D721Med (cell line): ENCODE measurements around the gene ISM1.

ENCODE experiments used
- DNase-seq: peaks from one replicate; pipeline ENCODE4 v3.0.0; 2011; ENCODE audit warnings: low spot score; ENCODE audit not compliant: insufficient read length
- FAIRE-seq: peaks from 2 replicates; lab custom pipeline; 2011; peaks lifted over from hg19 to GRCh38; lab: Jason Lieb, UNC
- TF ChIP-seq, protein P1 (sequence below): IDR thresholded peaks from 2 replicates; pipeline ENCODE4 v1.5.1; 2012; ENCODE audit warnings: mild to moderate bottlenecking, control low read depth; ENCODE audit not compliant: insufficient read depth; ENCODE audit errors: missing control alignments

Gene ISM1

DNA sequence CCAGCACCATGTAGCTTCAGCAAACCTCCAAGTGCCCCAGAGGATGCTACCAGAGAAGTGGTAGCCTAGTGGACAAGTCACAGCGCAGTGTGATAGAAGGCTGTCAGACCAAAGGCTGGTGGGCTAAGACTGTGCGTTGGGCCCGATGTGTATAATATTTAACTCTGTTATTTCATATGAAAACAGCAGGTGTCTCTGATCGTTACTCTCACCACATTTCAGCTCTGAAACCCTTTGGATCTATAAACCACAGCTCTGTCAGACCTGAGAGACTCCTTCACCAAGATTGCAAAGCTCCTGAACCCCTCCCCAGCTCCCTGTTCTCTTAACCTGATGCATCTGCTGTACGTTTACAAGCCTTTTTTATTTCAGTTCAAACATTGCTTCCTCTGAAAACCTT, 43.8 kb downstream of the ISM1 start:
- DNase-seq (no peak), FAIRE-seq (no peak)
- TF ChIP-seq, protein P1, sequence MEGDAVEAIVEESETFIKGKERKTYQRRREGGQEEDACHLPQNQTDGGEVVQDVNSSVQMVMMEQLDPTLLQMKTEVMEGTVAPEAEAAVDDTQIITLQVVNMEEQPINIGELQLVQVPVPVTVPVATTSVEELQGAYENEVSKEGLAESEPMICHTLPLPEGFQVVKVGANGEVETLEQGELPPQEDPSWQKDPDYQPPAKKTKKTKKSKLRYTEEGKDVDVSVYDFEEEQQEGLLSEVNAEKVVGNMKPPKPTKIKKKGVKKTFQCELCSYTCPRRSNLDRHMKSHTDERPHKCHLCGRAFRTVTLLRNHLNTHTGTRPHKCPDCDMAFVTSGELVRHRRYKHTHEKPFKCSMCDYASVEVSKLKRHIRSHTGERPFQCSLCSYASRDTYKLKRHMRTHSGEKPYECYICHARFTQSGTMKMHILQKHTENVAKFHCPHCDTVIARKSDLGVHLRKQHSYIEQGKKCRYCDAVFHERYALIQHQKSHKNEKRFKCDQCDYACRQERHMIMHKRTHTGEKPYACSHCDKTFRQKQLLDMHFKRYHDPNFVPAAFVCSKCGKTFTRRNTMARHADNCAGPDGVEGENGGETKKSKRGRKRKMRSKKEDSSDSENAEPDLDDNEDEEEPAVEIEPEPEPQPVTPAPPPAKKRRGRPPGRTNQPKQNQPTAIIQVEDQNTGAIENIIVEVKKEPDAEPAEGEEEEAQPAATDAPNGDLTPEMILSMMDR, result no peak

DNA sequence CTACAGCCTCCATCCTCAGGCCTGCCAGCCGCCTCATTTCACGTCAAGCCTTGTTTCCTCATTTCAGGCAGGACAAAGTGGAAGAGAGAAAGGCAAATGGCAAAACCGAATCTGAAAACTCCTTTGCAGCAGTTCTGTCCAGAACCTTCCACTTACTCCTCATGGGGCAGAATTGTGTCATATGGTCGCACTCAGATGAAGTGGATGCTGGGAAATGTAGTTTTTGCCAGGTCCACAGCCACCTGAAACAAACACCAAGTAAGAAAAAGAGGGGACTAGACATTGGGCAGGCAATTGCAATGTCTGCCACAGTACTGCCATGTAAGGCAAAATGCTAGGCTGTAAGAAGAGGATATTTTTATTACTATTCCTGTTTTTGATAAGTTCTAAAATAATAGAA, 44.9 kb downstream of the ISM1 start:
- no peak for DNase-seq
- FAIRE-seq, result no peak
- TF ChIP-seq, protein P1, result no peak

DNA sequence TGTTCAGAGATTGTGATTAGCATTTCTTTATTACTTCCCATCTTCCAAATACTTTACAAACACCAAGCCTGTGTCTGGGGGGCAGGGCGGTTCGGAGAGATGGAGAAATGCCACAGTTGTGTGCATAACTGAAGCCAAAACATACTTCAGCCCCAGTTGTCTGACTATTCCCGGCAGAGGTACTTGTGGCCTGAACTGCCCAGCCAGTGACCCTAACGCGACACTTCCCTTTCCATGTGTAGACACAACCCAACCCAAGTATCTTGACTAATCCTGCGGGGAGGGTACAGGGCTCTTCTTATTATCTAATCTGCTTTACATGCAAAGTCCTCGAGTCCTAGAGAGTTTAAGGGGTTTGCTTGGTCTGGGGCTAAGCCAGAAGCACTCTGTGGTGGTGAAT, 46.2 kb downstream of the ISM1 start:
- DNase-seq, result no peak
- TF ChIP-seq, protein P1, result no peak
- no peak for FAIRE-seq

DNA sequence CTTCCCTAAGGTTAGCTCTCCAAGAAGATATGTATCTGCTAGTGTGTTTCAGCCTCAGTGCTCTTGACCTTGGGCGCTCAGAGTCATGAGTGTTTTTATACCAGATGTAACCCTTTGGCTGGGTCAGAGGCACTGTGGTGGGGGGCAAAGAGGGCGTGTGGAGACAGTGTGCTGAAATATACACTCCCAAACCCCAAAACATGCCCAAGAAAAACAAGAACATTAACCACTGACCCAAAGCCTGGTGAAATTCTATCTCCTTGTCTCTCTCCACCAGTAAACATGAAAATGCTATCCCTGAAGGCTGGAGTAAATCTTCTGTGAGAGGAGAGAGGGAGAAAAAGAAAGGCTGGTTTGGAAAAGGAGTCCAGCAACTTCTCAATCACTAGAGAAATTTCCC, 47.9 kb downstream of the ISM1 start:
- DNase-seq, result no peak
- no peak for FAIRE-seq

DNA sequence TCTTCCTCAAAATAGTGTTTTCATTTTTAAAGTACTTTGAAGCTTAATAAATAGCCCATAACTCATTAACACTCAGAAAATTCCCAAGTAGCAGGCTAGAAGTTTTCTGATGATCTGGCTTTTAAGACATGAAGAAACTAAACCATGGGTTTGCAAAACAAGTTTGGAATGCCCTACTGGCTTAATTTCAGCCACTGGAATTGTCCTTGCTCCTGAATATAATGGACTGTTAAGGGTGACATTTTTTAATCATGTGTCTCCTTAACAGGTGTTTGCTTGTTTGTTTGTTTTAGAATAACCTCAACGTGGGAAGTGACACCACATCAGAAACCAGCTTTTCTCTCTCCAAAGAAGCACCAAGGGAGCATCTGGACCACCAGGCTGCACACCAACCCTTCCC, 49.1 kb downstream of the ISM1 start:
- FAIRE-seq (no peak), DNase-seq (no peak)
- TF ChIP-seq, protein P1, result no peak

More for the DNA sequence above, 47.9 kb downstream of the ISM1 start:
- TF ChIP-seq, protein P1, result no peak

DNA sequence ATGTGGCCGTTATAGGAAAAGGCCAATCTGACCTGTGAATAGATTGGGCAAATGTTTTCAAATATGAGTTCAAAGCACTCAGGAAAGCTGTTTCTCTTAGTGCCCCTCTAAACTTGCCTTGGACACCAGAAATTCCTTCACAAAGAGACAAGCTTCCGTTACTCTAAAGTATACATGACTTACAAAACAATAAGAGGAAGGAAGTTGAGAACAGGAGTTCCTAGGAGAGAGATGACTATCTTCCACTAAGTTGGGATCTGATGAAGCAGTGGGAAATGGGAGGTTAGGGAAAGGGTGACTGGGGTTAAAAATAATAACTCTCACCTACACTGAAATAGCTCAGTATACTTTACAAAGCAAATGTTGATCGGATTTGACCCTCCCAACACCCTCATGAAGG, 50.0 kb downstream of the ISM1 start:
- TF ChIP-seq, protein P1, result no peak
- DNase-seq, result no peak
- no peak for FAIRE-seq

DNA sequence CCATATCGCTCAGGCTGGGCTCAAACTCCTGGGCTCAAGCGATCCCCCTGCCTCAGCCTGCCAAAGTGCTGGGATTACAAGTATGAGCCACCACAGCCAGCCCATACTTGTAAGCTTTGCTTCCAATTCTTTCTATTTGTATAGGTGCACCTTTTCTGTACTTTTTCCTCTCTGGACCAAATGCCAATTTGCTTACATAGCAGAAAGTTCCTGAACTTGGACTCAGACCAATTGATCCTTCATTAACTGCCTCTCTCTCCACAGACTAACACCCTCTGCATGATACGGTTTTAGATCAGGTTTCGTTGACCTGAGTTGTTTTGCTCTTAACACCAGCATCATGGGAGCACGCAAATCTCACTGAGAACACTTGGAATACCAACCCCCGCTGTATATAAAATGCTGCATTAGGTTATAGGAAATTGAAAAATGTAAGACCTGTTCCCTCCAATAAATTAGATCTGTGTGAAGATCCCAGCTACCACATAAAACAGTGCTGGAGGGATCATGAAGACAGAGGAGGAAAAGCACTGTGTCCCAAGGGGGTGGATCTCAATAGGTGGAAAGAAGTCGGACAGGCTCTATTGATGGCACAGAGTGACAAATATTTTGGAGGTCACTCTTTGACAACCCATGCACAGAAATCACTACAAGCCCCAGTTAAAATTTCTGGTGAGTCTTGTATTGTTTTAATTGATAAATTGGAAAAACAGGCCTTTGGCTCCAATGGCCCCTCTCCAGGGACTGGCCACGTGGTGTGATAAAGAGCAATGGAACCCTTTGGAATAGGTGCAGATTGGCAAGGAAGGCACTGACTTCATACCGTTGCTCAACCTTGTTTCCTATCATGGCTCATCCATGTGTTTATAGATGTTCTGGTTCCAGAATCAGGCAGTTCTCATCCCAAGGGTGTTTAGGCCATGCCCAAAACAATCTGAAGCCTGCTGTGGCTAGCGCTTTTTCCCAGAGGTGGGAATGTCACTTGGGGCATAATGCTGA, 51.2 kb downstream of the ISM1 start:
- FAIRE-seq (no peak), DNase-seq (no peak)
- TF ChIP-seq, protein P1, result no peak
